GM21717 (cell line): ENCODE measurements around the gene CALHM5.

Experiments
- ATAC-seq: cut with Tn5 transposase; IDR thresholded peaks from one replicate; pipeline ENCODE4 v1.9.1; 2021; ENCODE audit warnings: mild to moderate bottlenecking, moderate library complexity; ENCODE audit not compliant: unreplicated experiment

Gene CALHM5

GRCh38 chr6:116507324-116507723 is 4.1 kb upstream of the CALHM5 start:
- ATAC-seq = no peak

GRCh38 chr6:116508527-116508926 is 2.9 kb upstream of the CALHM5 start:
- no peak for ATAC-seq

- ATAC-seq = peak; percentile 92
These were observed 696 bp downstream of the CALHM5 start for GRCh38 chr6:116512111-116512559.

- ATAC-seq = no peak
These were observed 1.3 kb downstream of the CALHM5 start for GRCh38 chr6:116512734-116513133.

GRCh38 chr6:116513224-116513875 is 1.9 kb downstream of the CALHM5 start:
- ATAC-seq = no peak

GRCh38 chr6:116514111-116514510 is 2.7 kb downstream of the CALHM5 start:
- no peak for ATAC-seq

GRCh38 chr6:116515141-116515540 is 3.7 kb downstream of the CALHM5 start:
- ATAC-seq = no peak

GRCh38 chr6:116518621-116519368 is 7.4 kb downstream of the CALHM5 start:
- ATAC-seq = no peak

- ATAC-seq = no peak
These were observed 11.5 kb downstream of the CALHM5 start for GRCh38 chr6:116522896-116523295.

- no peak for ATAC-seq
These were observed 12.8 kb downstream of the CALHM5 start for GRCh38 chr6:116524236-116524635.

- no peak for ATAC-seq
These were observed 16.7 kb downstream of the CALHM5 start for GRCh38 chr6:116528133-116528532.

GRCh38 chr6:116528780-116529179 is 17.3 kb downstream of the CALHM5 start:
- ATAC-seq = no peak

GRCh38 chr6:116529466-116530290 is 18.2 kb downstream of the CALHM5 start:
- ATAC-seq = no peak

GRCh38 chr6:116530436-116530835 is 19.0 kb downstream of the CALHM5 start:
- no peak for ATAC-seq

GRCh38 chr6:116531675-116532570 is 20.5 kb downstream of the CALHM5 start:
- ATAC-seq = peak; percentile 76

GRCh38 chr6:116533233-116533957 is 22.0 kb downstream of the CALHM5 start:
- no peak for ATAC-seq

- ATAC-seq = no peak
These were observed 23.7 kb downstream of the CALHM5 start for GRCh38 chr6:116535109-116535508.

GRCh38 chr6:116536216-116536621 is 24.8 kb downstream of the CALHM5 start:
- no peak for ATAC-seq

- no peak for ATAC-seq
These were observed 31.0 kb downstream of the CALHM5 start for GRCh38 chr6:116542426-116542825.

GRCh38 chr6:116543149-116543548 is 31.7 kb downstream of the CALHM5 start:
- no peak for ATAC-seq
